ENCODE measurements around the gene IL6ST. TPM values are rescaled to one million over a fixed set of nuclear protein-coding genes. Genes with fewer than 3 reads are reported as not detected.

The IL6ST gene
- total RNA-seq, 4 donors from 2014 or later = 88.8 to 179 (median 116) TPM

GRCh38 chr5:55932700-55933099, 62.1 kb downstream of the IL6ST start:
- H3K27me3 ChIP-seq = no peaks in the 10 kb centered on the region
- no peak overlapping the region for H3K4me3 ChIP-seq
- H3K27ac ChIP-seq = no peak overlapping the region
- no peak for DNase-seq
- H3K9me3 ChIP-seq = no peaks in the 10 kb centered on the region
- TF ChIP-seq CTCF (IDR thresholded peaks at IDR 0.05) (no peak), POLR2A (IDR thresholded peaks at IDR 0.05) (no peak)
- no peaks in the 10 kb centered on the region for H3K4me1 ChIP-seq
- H3K36me3 ChIP-seq = no peaks in the 10 kb centered on the region

GRCh38 chr5:55929020-55929799, 65.6 kb downstream of the IL6ST start:
- no peak for TF ChIP-seq CTCF (IDR thresholded peaks at IDR 0.05)
- Histone ChIP-seq H3K27ac (no peak overlapping the region), H3K36me3 (no peaks in the 10 kb centered on the region), H3K27me3 (no peaks in the 10 kb centered on the region), H3K4me3 (no peak overlapping the region), H3K4me1 (no peaks in the 10 kb centered on the region), H3K9me3 (no peaks in the 10 kb centered on the region)
- DNase-seq = no peak

- H3K27me3 ChIP-seq = no peaks in the 10 kb centered on the region
- DNase-seq = no peak
- H3K9me3 ChIP-seq = no peaks in the 10 kb centered on the region
- H3K36me3 ChIP-seq = no peaks in the 10 kb centered on the region
- no peak for TF ChIP-seq CTCF (IDR thresholded peaks at IDR 0.05)
- TF ChIP-seq POLR2A (IDR thresholded peaks at IDR 0.05) = no peak
- H3K4me1 ChIP-seq = no peaks in the 10 kb centered on the region
- no peak overlapping the region for H3K27ac ChIP-seq
- H3K4me3 ChIP-seq = no peak overlapping the region
Measured at GRCh38 chr5:55927861-55928655, 66.7 kb downstream of the IL6ST start.

- no peak for DNase-seq
- TF ChIP-seq CTCF (IDR thresholded peaks at IDR 0.05) = no peak
- TF ChIP-seq POLR2A (IDR thresholded peaks at IDR 0.05) = no peak
- H3K9me3 ChIP-seq = no peaks in the 10 kb centered on the region
- H3K27me3 ChIP-seq = no peaks in the 10 kb centered on the region
- H3K36me3 ChIP-seq = no peaks in the 10 kb centered on the region
- H3K4me3 ChIP-seq = no peak overlapping the region
- no peaks in the 10 kb centered on the region for H3K4me1 ChIP-seq
- no peak overlapping the region for H3K27ac ChIP-seq
Measured at GRCh38 chr5:55926476-55926875, 68.3 kb downstream of the IL6ST start.

- Histone ChIP-seq H3K36me3 (no peaks in the 10 kb centered on the region), H3K27ac (no peak overlapping the region), H3K9me3 (no peaks in the 10 kb centered on the region), H3K4me1 (no peaks in the 10 kb centered on the region), H3K27me3 (no peaks in the 10 kb centered on the region), H3K4me3 (no peak overlapping the region)
- TF ChIP-seq POLR2A (IDR thresholded peaks at IDR 0.05) = no peak
- TF ChIP-seq CTCF (IDR thresholded peaks at IDR 0.05) = no peak
- no peak for DNase-seq
Measured at GRCh38 chr5:55925712-55926111, 69.1 kb downstream of the IL6ST start.

All from Peyer's patch (tissue), 4 donors.